HCT116 (cell line): ENCODE measurements around the gene SRRM2. TPM values are rescaled to one million over a fixed set of nuclear protein-coding genes. Genes with fewer than 3 reads are reported as not detected.

Source experiments
- ATAC-seq: fragments of 200-7000 bp; cut with Tn5 transposase; 2 replicates; pipeline ENCODE4 v1.9.1; 2020; ENCODE audit warnings: mild to moderate bottlenecking, moderate library complexity
- BruUV-seq: library from RNA; stranded (reverse); fragments of 400-500 nt; replicated peaks from 2 replicates; lab custom pipeline; 2021; lab: Mats Ljungman, UMichigan
- CTCF ChIA-PET: fragments of 300-600 bp; sonication (Branson Sonifier 250); formaldehyde crosslinking; loops from one replicate; lab custom pipeline; 2021; ENCODE audit warnings: antibody characterized with exemption; lab: Charles Lee
- POLR2A ChIA-PET: fragments of 300-600, 350-600 bp; sonication (Branson Sonifier 250); formaldehyde crosslinking; loops from one replicate; lab custom pipeline; 2021; ENCODE audit warnings: antibody characterized with exemption; lab: Charles Lee
- RAD21 ChIA-PET, 2 experiments: fragments of 300-600 bp; sonication (Branson Sonifier 250); formaldehyde crosslinking; loops; one replicate each; lab custom pipeline; 2023; ENCODE audit warnings: low total read pairs in 2 of 2; ENCODE audit not compliant: uncharacterized antibody in 2 of 2, unreplicated experiment in 2 of 2, low non-redundant PET in 1 of 2; lab: Charles Lee
- DNase-seq: peaks from one replicate; pipeline ENCODE4 v3.0.0-alpha.2; 2010; ENCODE audit warnings: low read depth, low spot score
- H2AFZ ChIP-seq: fragments of 200-600 bp; shearing (Covaris generic), sonication (generic); 2 replicates; pipeline ENCODE4 v1.6.1; 2017; ENCODE audit warnings: low read depth, mixed run types, mixed read lengths, antibody characterized with exemption, low read length; ENCODE audit not compliant: poor library complexity, severe bottlenecking
- H3K27ac ChIP-seq: 2 replicates; pipeline ENCODE4 v1.5.1; 2012; ENCODE audit warnings: low read depth, low read length
- H3K27me3 ChIP-seq: fragments of 200-600 bp; sonication (generic); 2 replicates; pipeline ENCODE4 v1.6.1; 2016; ENCODE audit warnings: mixed run types, low read length, mixed read lengths; ENCODE audit not compliant: insufficient read depth
- H3K36me3 ChIP-seq, 2 experiments: fragments of 200-500 bp in 1 of 2; fragments of 200-600 bp in 1 of 2; sonication (Bioruptor generic) in 1 of 2; sonication (generic) in 1 of 2; 2 replicates each; pipeline versions ENCODE4 v1.5.1 to v1.6.1; 2014 to 2016; ENCODE audit warnings: low read length in 2 of 2, inconsistent platforms in 1 of 2, mixed read lengths in 1 of 2, mixed run types in 1 of 2; ENCODE audit not compliant: insufficient read depth in 2 of 2, control insufficient read depth in 1 of 2
- H3K4me1 ChIP-seq, 2 experiments: fragments of 200-600 bp in 1 of 2; sonication (generic) in 1 of 2; 2 replicates each; pipeline versions ENCODE4 v1.5.1 to v1.6.1; 2012 to 2017; ENCODE audit warnings: low read length in 2 of 2, inconsistent platforms in 1 of 2, mild to moderate bottlenecking in 1 of 2, mixed read lengths in 1 of 2, mixed run types in 1 of 2, moderate library complexity in 1 of 2; ENCODE audit not compliant: insufficient read depth in 2 of 2, control insufficient read depth in 1 of 2
- H3K4me2 ChIP-seq: fragments of 200-600 bp; sonication (generic); 2 replicates; pipeline ENCODE4 v1.6.1; 2017; ENCODE audit warnings: mixed run types, low read length, mixed read lengths
- H3K4me3 ChIP-seq, 2 experiments: fragments of 200-600 bp in 1 of 2; sonication (generic) in 1 of 2; replicated peaks in 1 of 2; 2 replicates each; pipeline ENCODE4 v1.5.1; 2011 to 2016; ENCODE audit warnings: low read length in 2 of 2, control low read depth in 1 of 2, low read depth in 1 of 2, mild to moderate bottlenecking in 1 of 2, mixed read lengths in 1 of 2, mixed run types in 1 of 2
- H3K79me2 ChIP-seq: fragments of 200-600 bp; sonication (generic); 2 replicates; pipeline ENCODE4 v1.6.1; 2017; ENCODE audit warnings: mild to moderate bottlenecking, mixed run types, low read length, moderate library complexity, mixed read lengths; ENCODE audit not compliant: insufficient read depth
- H3K9ac ChIP-seq: fragments of 200-600 bp; sonication (generic); 2 replicates; pipeline ENCODE4 v1.6.1; 2016; ENCODE audit warnings: low read length, mixed read lengths
- H3K9me2 ChIP-seq: fragments of 200-600 bp; sonication (generic), shearing (Covaris generic); 2 replicates; pipeline ENCODE4 v1.6.1; 2017; ENCODE audit warnings: mixed run types, mild to moderate bottlenecking, moderate library complexity; ENCODE audit not compliant: insufficient read depth
- H3K9me3 ChIP-seq, 2 experiments: fragments of 200-500 bp in 1 of 2; fragments of 200-600 bp in 1 of 2; sonication (Bioruptor generic) in 1 of 2; sonication (generic) in 1 of 2; 2 replicates each; pipeline ENCODE4 v1.6.1; 2014 to 2017; ENCODE audit warnings: low read length in 2 of 2, mixed read lengths in 2 of 2, inconsistent platforms in 1 of 2, low read depth in 1 of 2, mild to moderate bottlenecking in 1 of 2, mixed run types in 1 of 2, moderate library complexity in 1 of 2; ENCODE audit not compliant: control insufficient read depth in 1 of 2, insufficient read depth in 1 of 2
- H4K20me1 ChIP-seq: fragments of 200-600 bp; sonication (generic), shearing (Covaris generic); 2 replicates; pipeline ENCODE4 v1.6.1; 2017; ENCODE audit warnings: mixed run types, mild to moderate bottlenecking, moderate library complexity; ENCODE audit not compliant: insufficient read depth
- CEBPB ChIP-seq: IDR thresholded peaks from 2 replicates; pipeline ENCODE4 v1.6.1; 2012; ENCODE audit warnings: low read depth
- ELF1 ChIP-seq: IDR thresholded peaks from 2 replicates; pipeline ENCODE4 v1.6.1; 2012; ENCODE audit warnings: low read depth, borderline replicate concordance
- EZH2 ChIP-seq: fragments of 200-600 bp; sonication (generic); IDR thresholded peaks from 2 replicates; pipeline ENCODE4 v1.6.1; 2017; ENCODE audit warnings: antibody characterized with exemption, mixed run types
- EZH2phosphoT487 ChIP-seq: fragments of 200-600 bp; IDR thresholded peaks from 2 replicates; pipeline ENCODE4 v1.6.1; 2018; ENCODE audit warnings: antibody characterized with exemption, borderline replicate concordance
- POLR2A ChIP-seq: IDR thresholded peaks from 2 replicates; pipeline ENCODE4 v1.7.0; 2011; ENCODE audit warnings: borderline replicate concordance; ENCODE audit not compliant: insufficient read depth, insufficient read length; ENCODE audit errors: extremely low read depth
- RAD21 ChIP-seq: IDR thresholded peaks from 2 replicates; pipeline ENCODE4 v1.6.1; 2012; ENCODE audit warnings: low read depth, mild to moderate bottlenecking
- SIN3A ChIP-seq: IDR thresholded peaks from 2 replicates; pipeline ENCODE4 v1.6.1; 2012; ENCODE audit warnings: low read depth
- SRF ChIP-seq: IDR thresholded peaks from 2 replicates; pipeline ENCODE4 v1.6.1; 2012; ENCODE audit warnings: low read depth
- YY1 ChIP-seq: IDR thresholded peaks from 2 replicates; pipeline ENCODE4 v1.6.1; 2011; ENCODE audit warnings: low read length, low read depth, moderate library complexity, mild to moderate bottlenecking; ENCODE audit not compliant: insufficient replicate concordance; ENCODE audit errors: extremely low read depth
- ZBTB33 ChIP-seq: IDR thresholded peaks from 2 replicates; pipeline ENCODE4 v1.6.1; 2011; ENCODE audit warnings: mild to moderate bottlenecking, low read length, moderate library complexity; ENCODE audit not compliant: insufficient replicate concordance; ENCODE audit errors: extremely low read depth
- ZFX ChIP-seq: fragments of 450-650 bp; IDR thresholded peaks from 2 replicates; pipeline ENCODE4 v1.6.1; 2017
- intact Hi-C: fragments of 100-400 bp; cut with micrococcal nuclease; formaldehyde crosslinking; loops from 2 replicates; pipeline ENCODE4 v1.10.0; 2022
- total RNA-seq: library from RNA; stranded (reverse); gene quantifications from one replicate; pipeline ENCODE4 v1.2.1, GENCODE V29; 2021; ENCODE audit not compliant: unreplicated experiment

Gene SRRM2
- total RNA-seq, 1 experiment from 2014 or later, result 541 TPM

GRCh38 chr16:2720064-2720457 lies 32.4 kb upstream of the SRRM2 start, which contains the start of gene PRSS27:
TSS of gene PRSS27 (minus strand) at chr16:2720224. CDS start at chr16:2720160, 64 bp downstream.
- TF ChIP-seq ZBTB33 (no peak), POLR2A (peak; percentile 3)
- BruUV-seq, result no TSS peak
- POLR2A ChIA-PET, result interaction anchor here (0.6 to 1.2 kb wide), 2 partner anchors 38 to 291 kb away, joined by 3 to 4 read pairs; partner anchors contain the start of gene KCTD5

GRCh38 chr16:2720719-2721633 lies 31.5 kb upstream of the SRRM2 start:
- no peaks in the 10 kb centered on the region for H3K79me2 ChIP-seq
- CTCF ChIA-PET, result no interaction called here
- POLR2A ChIA-PET, result interaction anchor here (1.2 kb wide), 1 partner anchor 39 kb away, joined by 3 read pairs; the partner anchor contains the start of gene KCTD5
- no peak overlapping the region for H2AFZ ChIP-seq
- peak overlapping the region; percentile 81 for H3K4me2 ChIP-seq
- peaks cover 28 to 43% of the 10 kb centered on the region in 2 experiments for H3K4me1 ChIP-seq
- H3K9me2 ChIP-seq, result no peaks in the 10 kb centered on the region
- DNase-seq, result peak; percentile 62
- ATAC-seq, result peak; percentile 85
- no peaks in the 10 kb centered on the region for H3K36me3 ChIP-seq
- peak overlapping the region; percentile 55 to 61 for H3K4me3 ChIP-seq
- H3K9me3 ChIP-seq, result no peaks in the 10 kb centered on the region
- peak overlapping the region; percentile 89 for H3K27ac ChIP-seq
- RAD21 ChIA-PET, result no interaction called here
- H3K9ac ChIP-seq, result peak overlapping the region; percentile 73
- intact Hi-C loops, result loop anchor here (2.0 kb wide), 1 partner anchor 38 kb away; the partner anchor contains the start of gene KCTD5
- no peaks in the 10 kb centered on the region for H4K20me1 ChIP-seq
- BruUV-seq, result no TSS peak
- no peaks in the 10 kb centered on the region for H3K27me3 ChIP-seq
- TF ChIP-seq ZBTB33 (no peak), EZH2phosphoT487 (no peak), RAD21 (no peak), POLR2A (no peak), SIN3A (no peak), ZFX (peak; percentile 78; the same call in 1 of the 2 replicates), ELF1 (no peak), SRF (no peak), CEBPB (no peak), YY1 (peak; percentile 57), EZH2 (no peak)

More at GRCh38 chr16:2720064-2720457, 32.4 kb upstream of the SRRM2 start, which contains the start of gene PRSS27:
- no peak for DNase-seq
- no peaks in the 10 kb centered on the region for H3K36me3 ChIP-seq
- no peak for ATAC-seq
- RAD21 ChIA-PET, result no interaction called here
- peaks cover 28 to 43% of the 10 kb centered on the region in 2 experiments for H3K4me1 ChIP-seq
- H3K27me3 ChIP-seq, result no peaks in the 10 kb centered on the region
- peak within 1 kb of the TSS; percentile 73 for H3K9ac ChIP-seq
- no peaks in the 10 kb centered on the region for H4K20me1 ChIP-seq
- no peaks in the 10 kb centered on the region for H3K79me2 ChIP-seq
- peak within 1 kb of the TSS; percentile 55 to 61 for H3K4me3 ChIP-seq
- peak within 1 kb of the TSS; percentile 81 for H3K4me2 ChIP-seq
- intact Hi-C loops, result loop anchor here (2.0 kb wide), 1 partner anchor 37 kb away; the partner anchor contains the start of gene KCTD5
- H2AFZ ChIP-seq, result no peak within 1 kb of the TSS
- CTCF ChIA-PET, result no interaction called here
- H3K9me2 ChIP-seq, result no peaks in the 10 kb centered on the region
- no peaks in the 10 kb centered on the region for H3K9me3 ChIP-seq
- H3K27ac ChIP-seq, result peak within 1 kb of the TSS; percentile 89
